OCI-LY7 (cell line): ENCODE measurements around the gene DLEC1.

Experiments used
- CTCF ChIP-seq: fragments of 200-600 bp; sonication (generic); conservative IDR thresholded peaks from 2 replicates; pipeline ENCODE4 v1.5.1; 2014; ENCODE audit warnings: mild to moderate bottlenecking, antibody characterized with exemption, low read length, moderate library complexity, mixed read lengths
- EZH2phosphoT487 ChIP-seq: fragments of 200-600 bp; sonication (generic); IDR thresholded peaks from 2 replicates; pipeline ENCODE4 v1.6.1; 2018; ENCODE audit warnings: low read depth, borderline replicate concordance, mild to moderate bottlenecking, mixed run types, antibody characterized with exemption, low read length, moderate library complexity, mixed read lengths

- no peak for TF ChIP-seq CTCF
- no peak for TF ChIP-seq EZH2phosphoT487
Observed at GRCh38 chr3:38018296-38019266, 20.4 kb upstream of the DLEC1 start.
